HG03103 (cell line): ENCODE measurements around the gene DGKG.

Experiments used
- ATAC-seq: cut with Tn5 transposase; IDR thresholded peaks from one replicate; pipeline ENCODE4 v1.9.1; 2021; ENCODE audit warnings: low read depth; ENCODE audit not compliant: unreplicated experiment

DGKG gene

DNA sequence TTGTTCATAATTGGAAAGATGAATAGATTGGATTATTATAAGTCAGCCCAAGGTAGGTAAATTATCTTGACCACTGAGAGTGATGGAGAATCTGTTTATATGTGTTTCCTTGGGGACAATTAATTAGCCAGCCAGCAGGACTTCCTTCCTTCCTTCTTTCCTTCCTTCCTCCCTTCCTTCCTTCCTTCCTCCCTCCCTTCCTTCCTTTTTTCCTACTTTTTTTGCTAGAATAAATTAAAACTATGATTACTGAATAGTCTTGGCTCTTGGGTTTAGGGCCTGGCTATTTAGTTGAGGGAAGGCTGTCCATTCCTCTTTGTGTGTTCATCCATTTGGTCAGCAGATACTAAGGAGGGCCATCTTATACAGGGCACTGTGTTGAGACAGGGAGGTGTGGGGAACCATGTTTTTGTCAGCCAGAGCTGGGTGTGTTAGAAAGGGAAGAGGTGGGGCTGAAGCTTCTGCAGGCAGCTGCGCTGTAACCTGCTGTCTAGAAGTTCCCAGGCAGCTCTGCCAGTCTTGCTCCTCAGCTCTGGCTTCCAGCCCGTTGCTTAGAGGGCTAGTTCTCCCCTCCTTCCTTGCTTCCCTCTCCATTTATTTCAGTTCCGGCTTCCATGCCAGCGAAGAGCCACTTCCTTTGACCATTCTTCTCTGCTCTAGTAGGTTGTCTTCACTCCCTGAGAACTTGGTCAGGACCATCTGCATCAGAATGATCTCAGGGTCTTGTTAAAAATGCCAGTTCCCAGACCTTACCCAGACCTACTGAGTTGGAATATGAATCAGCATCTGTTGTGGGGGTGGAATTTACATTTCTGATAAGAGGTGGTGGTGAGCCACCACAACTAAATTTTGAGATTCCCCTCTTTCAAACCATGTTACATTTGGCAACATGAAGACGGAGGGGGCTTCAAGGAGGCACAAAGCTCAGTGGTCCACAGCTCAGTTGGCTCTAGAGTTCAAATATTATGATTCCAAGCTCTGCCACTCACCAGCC lies 113.9 kb downstream of the DGKG start:
- no peak for ATAC-seq

DNA sequence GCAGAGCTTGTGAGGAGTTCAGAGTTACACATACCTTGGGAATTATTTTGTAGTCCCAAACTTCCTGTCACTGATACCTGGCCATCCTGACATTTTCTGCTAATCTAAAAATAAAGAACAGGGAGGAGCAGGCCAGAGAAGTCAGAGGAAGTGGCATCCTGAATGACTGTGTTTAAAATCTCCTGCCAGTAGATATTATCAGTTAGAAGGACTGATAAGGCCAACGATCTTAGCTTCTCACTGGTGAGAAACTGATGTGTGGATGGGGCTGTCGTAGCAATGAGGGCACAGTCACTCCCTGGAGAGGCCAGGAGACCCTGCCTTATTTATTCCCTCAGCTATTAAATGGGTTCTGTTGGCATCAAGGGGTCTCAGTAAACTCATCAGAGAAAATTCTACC lies 115.1 kb downstream of the DGKG start:
- no peak for ATAC-seq

DNA sequence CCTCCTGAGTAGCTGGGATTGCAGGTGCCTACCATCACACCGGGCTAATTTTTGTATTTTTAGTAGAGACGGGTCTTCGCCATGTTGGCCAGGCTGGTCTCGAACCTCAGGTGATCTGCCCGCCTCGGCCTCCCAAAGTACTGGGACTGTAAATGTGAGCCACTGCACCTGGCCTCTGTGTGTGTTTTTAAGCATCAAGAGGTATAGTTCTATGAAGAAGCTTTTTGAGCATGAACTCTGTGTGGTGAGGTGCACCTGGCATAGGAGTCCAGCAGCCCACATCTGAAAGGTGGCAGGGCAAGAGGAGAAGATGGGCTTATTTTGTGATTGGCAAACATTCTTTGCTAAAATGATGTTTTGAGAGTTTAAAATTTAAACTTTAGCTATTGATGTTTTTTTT lies 118.0 kb downstream of the DGKG start:
- ATAC-seq = no peak

DNA sequence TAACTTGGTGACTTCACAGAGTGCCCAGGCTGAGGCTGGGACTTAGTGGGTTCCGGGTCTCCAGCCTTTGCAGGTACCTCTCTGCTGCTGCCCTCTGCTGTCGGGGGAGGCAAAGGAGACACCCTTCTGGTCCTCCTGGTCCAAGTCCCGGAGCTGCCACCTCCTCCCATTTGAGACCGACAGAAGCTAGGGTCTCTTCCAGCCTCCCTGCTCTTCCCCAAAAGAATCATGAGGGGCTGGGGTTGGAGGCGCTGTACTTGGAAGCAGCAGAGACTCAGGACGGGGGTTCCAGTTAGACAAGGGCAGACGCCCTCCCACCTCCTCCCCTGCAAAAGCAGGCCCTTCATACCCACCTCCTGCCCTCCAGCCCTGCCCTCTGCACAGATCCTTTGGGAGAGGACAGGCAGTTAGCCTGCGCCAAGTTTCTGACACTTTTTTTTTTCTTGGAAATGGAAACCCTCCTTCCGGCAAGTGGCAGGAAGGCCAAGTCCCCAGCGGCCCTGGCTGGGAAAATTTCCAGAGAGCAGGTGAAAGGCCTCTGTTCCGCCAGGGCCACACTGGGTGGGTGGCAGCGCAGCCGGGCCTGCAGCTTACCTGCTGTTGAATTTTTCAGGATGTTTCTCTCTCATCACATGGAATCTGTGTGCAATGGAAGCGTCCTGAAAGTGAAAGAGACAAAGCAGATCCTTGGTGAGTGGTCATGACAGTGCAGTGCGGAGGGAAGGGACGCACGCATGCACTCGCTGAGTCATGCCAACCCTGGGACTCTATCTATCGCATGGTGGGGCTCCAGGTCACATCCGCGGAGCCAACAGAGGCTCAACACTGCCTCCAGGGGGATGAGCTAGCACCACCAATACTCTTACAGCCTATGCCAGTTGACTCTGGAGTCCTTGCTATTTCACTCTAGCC lies 119.9 kb downstream of the DGKG start:
- peak; percentile 82 for ATAC-seq

DNA sequence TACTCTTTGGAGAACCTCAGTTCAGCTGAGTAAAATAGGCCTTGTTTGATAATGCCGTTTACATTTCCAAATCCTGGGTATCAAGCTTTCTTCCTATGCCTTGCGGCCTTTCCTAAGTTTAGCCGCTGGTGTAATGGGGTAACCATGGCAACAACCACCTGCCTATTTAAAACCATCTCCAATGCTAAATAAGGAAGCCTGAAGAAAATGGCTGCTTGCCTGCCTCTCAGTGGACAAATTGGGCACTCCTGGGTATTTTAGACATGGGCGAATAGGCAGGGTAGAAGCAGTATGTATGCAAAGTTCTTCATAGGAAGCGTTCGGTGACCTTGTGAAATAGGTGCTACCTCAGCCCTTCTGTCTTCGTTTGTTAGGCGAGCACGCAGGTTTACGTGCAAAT lies 122.7 kb downstream of the DGKG start:
- no peak for ATAC-seq

DNA sequence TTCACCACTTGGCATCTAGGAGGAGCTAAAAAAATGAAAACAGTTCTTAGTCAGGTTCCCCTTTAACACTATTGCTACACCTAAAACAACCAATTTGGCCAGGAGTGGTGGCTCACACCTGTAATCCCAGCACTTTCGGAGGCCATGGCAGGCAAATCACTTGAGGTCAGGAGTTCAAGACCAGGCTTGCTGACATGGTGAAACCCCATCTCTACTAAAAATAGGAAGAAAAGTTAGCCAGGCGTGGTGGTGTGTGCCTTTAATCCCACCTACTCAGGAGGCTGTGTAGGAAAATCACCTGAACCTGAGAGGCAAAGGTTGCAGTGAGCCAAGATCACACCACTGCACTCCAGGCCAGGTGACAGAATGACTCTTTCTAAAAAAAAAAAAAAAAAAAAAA lies 124.1 kb downstream of the DGKG start:
- ATAC-seq = no peak

DNA sequence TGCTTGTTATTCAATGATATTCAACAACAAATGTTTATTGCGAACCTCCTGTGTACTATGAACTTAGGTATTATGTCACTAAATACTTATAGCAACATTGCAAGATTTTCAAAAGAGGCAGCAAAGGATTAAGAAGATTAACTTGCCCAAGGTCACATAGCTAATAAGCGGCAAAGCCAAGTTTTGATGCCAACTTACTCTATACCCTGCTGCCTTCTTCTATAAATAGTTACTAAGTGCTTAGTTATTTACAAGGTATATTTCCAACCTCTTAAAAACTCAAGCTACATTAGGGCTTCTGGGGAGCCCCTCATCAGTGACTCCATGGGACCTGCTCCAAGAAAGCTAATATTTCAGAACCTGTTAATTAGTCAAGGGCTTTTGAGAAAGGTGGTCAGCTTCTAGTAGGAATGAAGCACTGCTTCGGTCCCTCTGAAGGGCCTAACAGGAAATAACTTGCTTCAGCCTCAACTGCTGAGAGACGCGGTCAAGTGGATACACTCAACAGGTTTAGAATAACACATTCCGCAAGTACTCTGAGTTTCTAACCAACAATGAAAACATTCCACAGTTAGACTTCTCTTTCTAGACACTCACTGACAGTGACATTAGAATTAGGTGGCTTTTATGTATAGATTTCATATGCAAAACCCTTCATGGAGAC lies 125.5 kb downstream of the DGKG start:
- no peak for ATAC-seq

DNA sequence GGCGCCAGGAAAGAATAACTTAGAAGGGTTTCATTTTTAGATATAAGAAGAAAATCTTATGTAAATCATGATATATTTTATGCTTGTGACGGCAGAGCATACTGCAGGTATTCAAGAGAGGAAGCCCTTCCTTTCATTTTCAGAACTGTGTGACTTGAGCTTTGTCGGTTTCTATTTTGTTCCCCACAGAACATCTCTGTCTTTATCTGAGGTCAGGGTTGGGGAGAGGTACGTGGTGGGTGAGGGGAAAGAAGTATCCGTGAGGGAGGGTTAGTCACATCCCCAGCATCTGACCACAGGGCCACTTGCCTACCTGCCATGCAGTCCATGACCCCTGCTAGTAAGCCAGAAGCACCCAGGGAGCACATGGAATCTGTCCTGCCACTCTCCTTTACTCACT lies 126.5 kb downstream of the DGKG start:
- peak; percentile 82 for ATAC-seq

DNA sequence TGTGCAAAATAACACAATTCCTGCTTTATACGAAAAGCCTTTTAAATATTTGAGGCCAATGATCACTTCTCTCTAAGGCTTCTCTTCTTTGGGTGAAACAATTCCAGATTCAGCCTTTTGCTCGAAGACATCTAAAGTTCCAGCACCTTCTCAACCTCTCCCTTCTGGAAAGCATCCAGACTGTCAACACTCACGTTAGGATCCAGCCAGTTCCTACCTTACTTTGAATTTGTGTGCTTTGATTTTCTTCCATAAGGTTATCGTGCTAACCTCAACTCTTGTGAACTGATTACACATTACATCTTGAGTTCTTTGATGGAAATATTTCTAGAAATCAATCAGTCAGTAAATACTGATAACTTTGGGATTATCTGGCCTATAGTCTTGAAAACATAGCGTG lies 127.9 kb downstream of the DGKG start:
- ATAC-seq = no peak

DNA sequence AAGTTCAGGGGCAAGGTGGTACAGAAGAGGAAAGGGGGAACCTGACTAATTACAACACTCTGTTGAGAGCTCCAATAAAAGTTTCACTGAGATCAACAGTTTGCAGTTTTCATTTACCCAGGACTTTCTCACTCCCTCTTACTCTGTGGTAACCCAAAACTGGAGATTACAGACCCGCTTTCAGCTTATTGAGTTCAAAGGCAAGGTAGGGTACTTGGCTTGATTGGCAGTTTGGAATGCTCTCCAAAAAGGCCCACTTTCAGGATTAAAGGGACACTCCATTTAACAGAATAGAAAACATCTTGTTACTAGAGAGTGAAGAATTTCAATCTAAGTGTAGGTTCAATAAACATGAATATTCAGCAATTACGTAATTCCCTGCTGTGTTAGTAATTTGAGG lies 135.6 kb downstream of the DGKG start:
- ATAC-seq = no peak

DNA sequence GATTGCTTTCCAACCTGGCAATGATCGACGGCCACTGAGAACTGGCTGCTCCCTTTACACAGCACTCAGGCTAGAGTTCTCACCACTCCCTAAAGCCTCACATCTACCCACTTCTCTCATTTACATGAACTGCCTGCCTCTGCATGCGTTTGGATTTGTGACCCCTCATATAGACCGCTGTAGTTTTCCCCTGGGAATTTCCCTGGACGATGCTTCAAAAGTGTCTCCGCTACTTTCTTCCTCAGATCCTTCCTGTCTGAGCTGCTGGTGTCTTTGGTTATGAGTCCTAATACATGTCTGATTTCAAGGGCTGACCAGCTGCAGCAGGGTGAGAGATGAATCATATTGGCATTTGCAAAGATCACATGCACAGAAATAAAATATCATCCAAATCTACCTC lies 136.4 kb downstream of the DGKG start:
- ATAC-seq = no peak

DNA sequence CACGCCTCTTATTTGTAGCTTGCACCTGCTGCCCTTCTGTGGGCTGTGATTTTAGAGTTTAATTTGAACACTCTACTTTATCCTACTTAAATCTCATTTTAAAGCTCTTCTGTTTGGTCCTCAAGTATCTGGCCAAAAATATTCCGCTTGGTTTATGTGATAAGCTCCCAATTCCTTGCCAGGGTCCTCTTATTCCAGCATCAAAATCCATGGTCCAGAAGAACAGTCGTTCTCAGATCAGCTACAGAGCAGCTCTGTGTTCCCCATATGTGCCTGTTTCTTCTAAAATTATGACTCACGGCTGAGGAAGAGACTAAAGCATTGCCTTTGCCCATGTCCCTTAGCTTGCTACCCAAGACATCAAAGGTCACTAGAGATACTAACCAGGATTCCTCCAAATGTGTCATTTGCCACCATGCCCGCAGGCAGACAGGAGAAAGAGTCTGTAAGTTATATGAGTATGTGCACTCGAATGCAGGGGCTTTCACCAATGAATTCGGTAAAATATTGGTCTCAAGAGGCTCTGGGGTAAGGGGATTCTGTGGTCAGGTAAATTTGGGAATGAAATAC lies 137.9 kb downstream of the DGKG start:
- no peak for ATAC-seq

DNA sequence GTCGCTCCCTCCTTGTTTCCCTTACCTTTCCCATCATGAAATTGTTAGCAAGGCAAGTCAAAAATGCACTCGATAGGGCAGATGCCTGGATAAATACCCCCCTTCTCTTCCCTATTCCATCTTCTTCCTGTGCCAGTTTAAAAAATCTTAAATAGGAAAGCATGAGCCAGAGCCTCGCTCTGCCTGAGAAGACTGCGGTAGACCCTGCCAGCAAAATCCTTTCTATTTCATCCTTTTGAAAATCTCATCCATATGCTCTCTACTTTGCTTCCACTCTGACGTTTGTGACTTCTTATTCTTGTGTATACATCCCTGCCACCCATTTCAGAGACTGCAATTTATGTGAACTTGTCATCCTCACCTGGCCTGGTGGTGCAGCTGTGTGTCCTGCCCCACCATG lies 138.6 kb downstream of the DGKG start:
- no peak for ATAC-seq

DNA sequence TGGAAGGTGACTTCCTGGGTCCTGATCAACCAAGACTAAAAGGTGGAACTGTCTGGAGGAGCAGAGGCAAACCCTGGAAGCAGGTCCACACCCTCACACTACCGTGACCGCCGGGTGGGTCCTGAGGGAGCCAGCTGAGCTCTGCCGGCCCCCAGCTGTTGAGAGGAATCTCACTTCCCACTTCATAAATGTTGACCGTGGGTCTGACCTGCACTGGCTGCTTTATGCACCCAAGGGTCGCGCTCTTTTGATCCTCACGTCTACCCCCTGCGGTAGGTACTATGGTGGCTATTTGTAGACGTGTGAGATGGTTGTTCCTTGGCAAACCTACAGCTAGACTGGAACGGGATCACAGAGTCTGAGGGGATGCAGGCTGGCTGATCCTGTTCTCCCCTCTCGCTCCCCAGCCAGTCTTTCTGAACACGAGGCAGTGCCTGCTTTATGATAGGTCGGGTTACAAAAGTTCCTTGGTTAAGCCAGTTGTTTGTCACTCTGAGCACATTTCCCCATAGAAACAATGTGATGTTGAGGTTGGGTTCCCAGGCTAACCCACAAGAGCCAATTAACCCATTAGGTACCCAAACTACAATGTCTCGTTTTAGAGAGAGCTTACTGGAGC lies 140.2 kb downstream of the DGKG start:
- no peak for ATAC-seq

DNA sequence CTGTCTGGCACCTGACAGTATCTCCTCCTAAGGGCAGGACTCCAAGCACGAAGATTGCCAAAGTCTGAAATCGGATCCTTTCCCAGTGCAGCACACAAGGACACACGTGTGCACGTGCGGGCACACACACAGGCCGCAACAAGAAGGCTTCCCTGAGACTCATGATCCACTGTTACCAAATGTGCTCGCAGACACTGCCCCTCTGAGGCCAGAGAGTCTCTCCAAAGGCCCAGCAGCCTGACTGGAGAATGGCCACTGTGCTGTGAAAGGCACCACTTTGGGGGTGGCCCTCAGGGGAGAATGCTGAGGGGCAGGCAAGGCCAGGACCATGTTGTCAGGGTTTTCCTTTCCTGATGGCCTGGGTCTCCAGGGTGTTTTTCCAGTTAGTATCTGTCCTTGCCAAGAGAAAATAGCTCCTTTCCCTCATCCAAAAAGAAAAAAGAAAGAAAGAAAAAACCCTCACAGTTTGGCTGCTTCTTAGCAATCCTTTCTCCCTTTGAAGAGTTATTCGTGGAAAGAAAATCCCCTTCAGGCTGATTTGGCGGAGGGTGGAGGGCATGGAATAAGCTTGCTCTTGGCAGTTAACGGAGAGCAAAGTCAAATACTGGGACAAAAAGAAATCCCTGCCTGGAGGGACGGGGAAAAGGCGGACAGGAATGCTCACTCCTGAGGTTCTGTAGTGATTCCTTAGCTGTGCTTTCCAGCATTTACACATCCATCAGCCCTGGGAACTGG lies 141.0 kb downstream of the DGKG start:
- ATAC-seq = no peak

DNA sequence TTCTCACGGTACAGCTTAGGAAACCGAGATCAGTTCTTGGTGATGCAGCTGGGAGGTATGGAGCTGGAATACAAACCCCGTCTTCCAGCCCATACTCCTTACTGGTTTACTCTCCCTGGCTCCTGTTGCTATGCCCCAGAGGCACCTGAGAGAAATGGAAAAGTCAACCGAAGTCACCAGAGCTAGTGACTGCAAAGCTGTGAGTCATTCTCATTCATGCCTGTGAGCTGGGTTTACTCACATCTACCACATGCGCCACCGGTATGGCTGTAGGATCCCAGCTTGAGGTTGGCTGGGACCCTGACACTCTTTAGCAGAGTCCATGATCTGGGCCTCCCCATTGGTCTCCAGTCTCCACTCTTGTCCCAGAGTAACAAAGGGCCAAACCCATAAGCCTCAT lies 141.7 kb downstream of the DGKG start:
- no peak for ATAC-seq

DNA sequence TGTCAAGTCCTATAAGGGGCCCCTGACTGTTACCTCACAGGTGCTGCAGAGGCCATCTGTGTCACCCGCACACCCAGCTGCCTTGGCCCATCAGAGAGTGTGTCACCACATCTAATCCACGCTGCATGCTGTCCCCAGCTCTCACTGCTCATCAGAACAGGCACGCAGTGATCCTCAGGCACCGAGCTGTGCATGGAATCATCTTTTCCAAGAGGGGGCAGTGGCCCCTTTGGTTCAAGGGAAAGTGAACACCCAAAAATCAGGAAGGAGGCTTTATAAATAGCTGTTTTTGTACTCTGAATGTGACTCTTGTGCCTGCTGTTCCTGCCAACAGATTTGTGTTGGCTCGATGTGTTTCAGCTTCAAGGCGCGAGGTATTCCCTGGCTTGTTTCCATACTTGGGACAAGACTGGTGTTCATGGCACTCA lies 142.8 kb downstream of the DGKG start:
- ATAC-seq = no peak

DNA sequence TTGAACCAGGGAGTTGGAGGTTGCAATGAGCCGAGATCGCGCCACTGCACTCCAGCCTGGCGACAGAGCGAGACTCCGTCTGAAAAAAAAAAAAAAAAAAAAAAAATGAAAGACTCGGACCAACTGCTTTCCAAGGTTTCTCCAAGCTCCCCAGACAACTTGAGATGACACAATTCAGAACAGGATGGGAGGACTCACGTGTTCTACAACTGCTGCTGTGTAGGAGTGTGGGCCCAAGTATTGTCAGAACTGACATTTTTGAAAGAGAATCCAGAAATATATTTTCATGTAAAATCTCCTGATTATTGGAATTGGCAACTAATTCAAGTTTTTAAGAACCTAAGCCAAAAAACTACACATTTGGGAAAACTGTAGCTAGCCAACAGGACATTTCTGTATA lies 143.6 kb downstream of the DGKG start:
- ATAC-seq = no peak

DNA sequence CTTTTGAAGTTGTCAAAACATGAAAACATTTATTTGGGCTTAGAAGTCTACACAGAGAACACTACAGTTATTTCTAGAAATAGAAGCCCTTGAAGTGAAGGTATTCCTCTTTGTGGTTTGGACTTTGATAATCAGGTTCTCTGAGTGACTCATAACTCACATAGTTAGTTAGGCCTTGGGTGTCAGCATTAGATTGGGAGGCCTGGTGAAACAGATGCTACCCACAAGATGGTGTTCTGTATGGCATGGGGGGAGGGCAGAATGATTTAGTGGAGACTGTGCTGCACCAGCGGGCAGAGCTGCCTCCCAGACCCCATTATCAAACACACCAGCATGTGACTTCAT lies 144.2 kb downstream of the DGKG start:
- ATAC-seq = peak; percentile 94
